Measurements from ENCODE around the gene FTHL17. TPM values are rescaled to one million over a fixed set of nuclear protein-coding genes. Genes with fewer than 3 reads are reported as not detected.

FTHL17 gene
- total RNA-seq, 2 donors from 2014 or later = not detected

- Histone ChIP-seq H3K36me3 (replicated peaks in 1 of 2; ENCODE audit: insufficient read depth in 1 of 2, low read depth in 2 of 2) (no peaks in the 10 kb centered on the region), H3K27me3 (no peaks in the 10 kb centered on the region), H3K4me3 (no peak overlapping the region), H3K9me3 (no peaks in the 10 kb centered on the region), H3K27ac (no peak overlapping the region), H3K4me1 (no peaks in the 10 kb centered on the region)
- no peak for TF ChIP-seq POLR2A (IDR thresholded peaks at IDR 0.05)
- no peak for TF ChIP-seq CTCF (IDR thresholded peaks at IDR 0.05)
- intact Hi-C loops (cut with DNase I) = no loop called here
- no peak for ATAC-seq
- DNase-seq = no peak
These were observed 44.5 kb downstream of the FTHL17 start for GRCh38 chrX:31027351-31027750.

- H3K27ac ChIP-seq = no peak overlapping the region
- H3K9me3 ChIP-seq = no peaks in the 10 kb centered on the region
- 85 to 100% methylated on average over 1 of the region's 1 CpG for WGBS, 2 donors
- no peaks in the 10 kb centered on the region for H3K27me3 ChIP-seq
- TF ChIP-seq POLR2A (IDR thresholded peaks at IDR 0.05) (no peak), CTCF (IDR thresholded peaks at IDR 0.05) (no peak)
- intact Hi-C loops (cut with DNase I) = no loop called here
- no peaks in the 10 kb centered on the region for H3K36me3 ChIP-seq (replicated peaks in 1 of 2; ENCODE audit: insufficient read depth in 1 of 2, low read depth in 2 of 2)
- H3K4me3 ChIP-seq = no peak overlapping the region
- no peak for DNase-seq
- no peaks in the 10 kb centered on the region for H3K4me1 ChIP-seq
- no peak for ATAC-seq
These were observed 47.0 kb downstream of the FTHL17 start for GRCh38 chrX:31024866-31025265.

- intact Hi-C loops (cut with DNase I) = no loop called here
These were observed 50.3 kb downstream of the FTHL17 start for GRCh38 chrX:31021537-31021936.

More at GRCh38 chrX:31021537-31021936, 50.3 kb downstream of the FTHL17 start:
- TF ChIP-seq CTCF (IDR thresholded peaks at IDR 0.05) (no peak), POLR2A (IDR thresholded peaks at IDR 0.05) (no peak)
- Histone ChIP-seq H3K9me3 (no peaks in the 10 kb centered on the region), H3K27me3 (no peaks in the 10 kb centered on the region), H3K36me3 (replicated peaks in 1 of 2; ENCODE audit: insufficient read depth in 1 of 2, low read depth in 2 of 2) (no peaks in the 10 kb centered on the region), H3K4me1 (no peaks in the 10 kb centered on the region), H3K4me3 (no peak overlapping the region), H3K27ac (no peak overlapping the region)
- ATAC-seq (no peak), DNase-seq (no peak)
- 83 to 88% methylated on average over 1 to 2 of the region's 2 CpGs for WGBS, 2 donors

Other genes with a start within 250 kb of the FTHL17 start
- 10 to 100 TPM; 24.1 to 36.3 TPM for gene TAB3, start 182.8 kb downstream of the FTHL17 start, total RNA-seq